Superior temporal gyrus (tissue), 1 donor: ENCODE results near the gene NBEA.
A peak's percentile ranks its signal among the peaks of the same experiment; 100 is the strongest.

Source experiments
- DNase-seq: peaks from one replicate; pipeline ENCODE4 v3.0.0-alpha.2; 2016; ENCODE audit errors: extremely low spot score

The NBEA gene

DNA sequence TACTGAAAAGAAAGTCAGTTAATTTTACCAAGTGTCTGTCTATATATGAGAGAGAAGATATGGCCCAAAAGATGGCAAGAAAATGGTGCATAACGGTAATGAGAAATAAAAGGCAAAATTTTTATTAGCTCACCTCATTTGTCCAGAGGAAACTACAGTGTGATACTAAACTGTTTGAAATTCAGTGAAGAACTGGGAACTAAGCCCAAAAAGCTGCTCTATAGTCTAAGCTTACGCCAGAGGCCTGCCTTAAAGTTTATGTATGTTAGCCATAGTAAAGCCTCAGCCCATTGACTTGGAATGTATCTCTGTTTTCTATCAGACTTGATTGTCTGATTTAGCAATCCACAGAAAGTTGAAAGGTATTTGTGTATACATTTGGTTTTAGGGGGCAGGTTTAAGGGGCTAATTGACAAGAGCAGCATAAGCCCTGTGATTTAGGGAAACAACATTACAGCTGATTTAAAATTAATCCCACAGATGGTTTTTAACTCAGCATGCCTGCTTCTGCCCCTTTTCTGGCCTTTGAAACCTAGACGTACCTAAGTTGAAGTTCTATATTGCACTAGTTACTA lies 625.4 kb downstream of the NBEA start:
- no peak for DNase-seq

DNA sequence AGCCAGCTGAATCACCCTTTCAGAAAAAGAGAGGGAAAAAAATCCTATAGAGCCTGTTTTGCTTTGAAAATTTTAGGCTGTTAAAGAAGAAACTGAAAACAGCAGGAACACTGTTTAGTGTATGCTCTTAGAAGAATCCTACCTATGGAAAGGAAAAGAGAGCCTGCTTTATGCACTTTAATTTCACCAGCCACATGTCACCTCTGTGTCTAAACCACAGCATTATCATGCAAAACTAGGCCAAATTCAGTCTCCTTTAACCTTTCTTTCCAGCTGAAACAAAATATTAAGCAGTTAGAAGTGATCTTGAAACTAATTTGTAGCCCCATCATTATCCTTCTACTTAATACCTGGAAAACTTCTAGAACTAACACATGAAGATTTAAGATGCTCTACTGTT lies 631.6 kb downstream of the NBEA start:
- no peak for DNase-seq

DNA sequence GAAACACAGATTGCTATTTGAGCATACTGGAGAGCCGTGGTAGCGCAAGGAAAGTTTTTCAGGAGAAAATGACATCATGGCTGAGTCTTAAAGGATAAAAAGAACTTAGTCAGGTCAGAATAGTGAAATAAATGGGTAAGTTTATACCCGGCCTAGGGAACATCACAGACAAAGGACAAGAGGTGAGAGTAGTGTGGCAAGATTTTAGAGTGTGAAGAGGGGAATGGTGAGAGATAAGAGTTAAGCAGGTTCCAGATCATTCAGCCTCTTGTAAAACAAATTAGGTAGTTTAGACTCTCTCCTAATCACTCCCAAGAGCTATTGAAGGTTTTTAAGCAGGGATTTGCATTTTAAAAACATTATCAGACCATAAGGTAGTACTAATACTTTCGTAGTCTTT lies 650.4 kb downstream of the NBEA start:
- DNase-seq = no peak

DNA sequence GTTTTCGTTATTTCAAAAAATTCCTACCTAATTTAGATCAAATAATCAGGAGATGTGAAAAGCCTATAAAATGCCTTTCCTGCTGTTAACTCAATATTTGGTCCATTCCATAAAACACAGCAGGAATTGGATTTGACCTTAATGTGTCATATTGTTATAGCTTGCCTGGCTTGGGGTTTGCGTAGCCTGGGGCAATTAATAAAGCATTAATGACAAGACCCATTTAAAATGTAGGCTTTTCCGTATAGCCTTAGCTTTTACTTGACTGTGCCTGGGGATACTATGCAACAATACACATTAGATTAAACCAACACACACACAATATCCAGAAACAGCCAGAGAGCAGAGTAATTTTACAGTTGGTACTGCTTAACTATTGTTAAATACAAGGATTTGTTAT lies 651.6 kb downstream of the NBEA start:
- DNase-seq = no peak

DNA sequence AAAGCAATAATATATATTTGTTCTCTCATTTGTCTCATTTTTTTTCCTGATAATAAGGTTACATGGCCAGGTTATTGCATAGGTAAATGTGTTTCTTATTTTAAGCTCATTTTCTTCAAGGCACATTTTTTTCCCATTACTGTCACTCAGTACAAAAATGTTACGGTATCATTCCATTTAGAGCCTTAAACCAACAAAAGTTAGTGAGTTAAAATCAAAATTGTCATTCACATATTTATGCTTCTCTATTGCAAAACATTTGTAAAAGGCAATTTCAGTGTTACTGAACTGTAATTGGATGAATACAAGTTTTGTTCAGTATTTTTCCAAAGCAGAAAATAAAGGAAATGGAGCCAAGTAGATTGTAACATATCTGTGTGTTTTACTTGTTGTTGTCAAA lies 652.0 kb downstream of the NBEA start:
- DNase-seq = no peak

DNA sequence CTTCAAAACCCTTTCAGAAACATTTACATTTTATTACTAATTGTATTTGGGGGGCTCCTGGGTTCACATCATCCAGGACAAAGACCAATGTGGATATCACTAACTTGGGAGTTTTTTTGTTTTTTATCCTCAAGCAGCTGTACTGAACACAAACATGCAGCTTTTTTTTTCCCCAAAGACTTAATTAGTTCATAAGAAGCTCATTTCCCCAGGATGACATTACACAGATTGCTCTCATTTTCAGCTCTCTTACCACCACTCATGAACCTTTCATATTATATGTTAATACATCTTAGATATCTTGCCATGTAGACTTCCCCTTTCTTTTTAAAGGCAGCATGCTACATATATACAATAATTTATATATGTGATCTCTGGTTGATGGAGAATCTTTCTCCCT lies 653.1 kb downstream of the NBEA start:
- no peak for DNase-seq

DNA sequence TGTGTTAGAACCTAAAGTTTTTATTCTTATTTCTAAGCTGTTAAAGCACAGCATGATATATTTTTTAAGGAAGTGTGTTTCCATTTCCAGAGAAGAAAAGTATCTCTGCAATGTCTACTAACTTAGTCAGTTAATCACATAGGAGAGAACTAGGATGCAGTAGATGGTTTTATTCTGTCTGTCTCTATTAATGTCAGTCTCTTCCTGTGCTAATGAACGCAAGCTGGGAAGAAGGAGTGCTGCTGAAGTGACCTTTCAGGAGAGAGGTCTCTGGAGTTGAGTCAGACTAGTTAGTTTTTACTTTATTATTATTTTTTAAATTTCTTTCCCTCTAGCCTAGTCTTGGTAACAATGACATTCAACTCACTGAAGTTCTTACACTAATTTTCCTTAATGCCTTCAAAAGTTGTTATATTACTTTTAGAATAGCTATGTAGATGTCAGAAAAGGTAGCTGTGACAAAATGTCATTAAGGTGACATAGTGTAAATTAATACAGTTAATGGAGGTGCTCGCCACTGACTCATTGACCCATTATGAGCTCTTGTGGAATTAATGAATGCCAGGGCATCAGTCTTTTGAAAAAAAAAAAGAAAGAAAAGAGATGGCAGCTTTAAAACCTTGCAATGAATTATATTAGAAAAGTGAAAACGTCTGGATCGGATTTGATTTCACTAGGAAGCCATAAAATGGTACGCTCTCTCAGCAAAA lies 654.4 kb downstream of the NBEA start:
- DNase-seq = no peak

DNA sequence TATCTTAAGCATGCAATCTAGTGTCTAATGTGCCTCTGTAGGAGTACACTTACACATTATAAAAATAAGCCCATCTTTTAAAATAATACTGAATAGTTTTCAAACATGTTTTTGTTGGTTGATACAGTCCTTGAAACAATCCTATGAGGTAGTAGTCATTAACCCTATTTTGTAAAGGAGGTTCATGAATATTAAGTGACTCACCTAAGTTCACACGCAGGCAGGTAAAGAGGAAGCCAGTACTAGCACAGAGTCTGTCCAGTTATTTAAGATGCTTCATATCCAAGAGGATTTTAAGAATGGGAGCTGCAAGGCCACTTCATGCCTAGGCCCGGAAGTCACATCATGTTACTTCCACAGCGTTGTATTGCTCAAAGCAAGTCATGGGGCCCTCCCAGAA lies 655.4 kb downstream of the NBEA start:
- DNase-seq = no peak

DNA sequence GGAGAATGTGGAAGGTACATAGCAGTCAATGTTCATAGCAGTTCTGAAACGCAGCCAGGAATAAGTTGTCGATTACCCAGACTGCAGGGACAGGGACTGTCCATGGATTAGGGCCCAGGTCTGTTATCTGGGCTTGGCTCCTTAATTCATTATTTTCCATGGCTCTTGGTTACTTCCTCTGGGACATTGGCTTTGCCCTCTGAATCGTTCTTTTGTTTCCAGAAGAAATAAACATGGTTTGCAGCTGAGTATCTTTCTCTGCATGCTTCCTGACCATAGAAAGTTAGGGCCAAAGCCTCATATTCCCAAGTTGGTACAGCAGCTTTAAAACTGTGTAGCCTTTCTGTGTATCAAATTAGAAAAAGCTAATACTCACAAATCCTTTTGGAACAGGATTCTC lies 656.2 kb downstream of the NBEA start:
- no peak for DNase-seq

DNA sequence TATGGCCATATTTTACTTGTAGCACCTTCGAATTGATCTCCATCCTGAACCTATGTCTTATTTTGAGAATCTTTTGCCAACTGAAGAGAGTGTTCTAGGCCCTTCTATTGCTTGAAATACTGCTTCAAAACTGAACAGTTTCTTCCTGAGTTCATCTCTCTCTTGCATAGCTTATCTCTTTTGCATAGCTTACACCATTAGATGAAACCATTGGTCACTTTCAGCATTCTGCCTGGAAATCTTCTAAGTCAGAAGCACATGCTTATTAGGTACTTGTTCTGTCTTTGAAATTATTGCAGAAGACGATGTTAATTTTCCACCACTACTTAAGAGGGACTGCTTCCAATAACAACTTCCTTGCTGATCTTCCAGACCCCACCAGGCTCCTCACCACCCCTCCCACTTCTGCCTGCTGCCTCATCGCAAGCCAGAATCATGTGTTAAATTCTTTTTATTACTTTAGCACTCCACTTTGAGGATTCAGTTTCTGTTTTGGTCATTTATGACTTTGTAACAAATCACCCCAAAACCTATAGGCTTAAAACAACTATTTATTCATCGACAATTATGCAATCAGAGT lies 656.8 kb downstream of the NBEA start:
- no peak for DNase-seq

DNA sequence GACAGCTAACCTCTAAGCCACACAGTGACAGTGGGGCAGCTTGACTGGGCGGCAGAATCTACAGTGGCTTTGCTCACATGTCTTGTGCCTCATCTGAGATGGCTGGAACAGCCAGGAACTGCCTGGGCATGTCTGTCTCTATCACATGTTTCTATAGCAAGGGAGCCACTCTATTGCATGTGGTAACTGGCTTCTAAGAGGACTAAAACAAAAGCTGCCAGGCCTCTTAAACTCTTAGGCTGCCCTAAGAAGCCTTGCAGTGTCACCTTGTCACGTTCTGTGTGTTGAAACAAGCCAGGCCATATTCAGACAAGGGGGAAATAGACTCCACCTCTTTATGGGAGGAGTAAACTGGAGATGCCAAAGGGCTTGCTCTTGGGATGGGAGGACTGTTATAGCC lies 657.3 kb downstream of the NBEA start:
- DNase-seq = no peak

DNA sequence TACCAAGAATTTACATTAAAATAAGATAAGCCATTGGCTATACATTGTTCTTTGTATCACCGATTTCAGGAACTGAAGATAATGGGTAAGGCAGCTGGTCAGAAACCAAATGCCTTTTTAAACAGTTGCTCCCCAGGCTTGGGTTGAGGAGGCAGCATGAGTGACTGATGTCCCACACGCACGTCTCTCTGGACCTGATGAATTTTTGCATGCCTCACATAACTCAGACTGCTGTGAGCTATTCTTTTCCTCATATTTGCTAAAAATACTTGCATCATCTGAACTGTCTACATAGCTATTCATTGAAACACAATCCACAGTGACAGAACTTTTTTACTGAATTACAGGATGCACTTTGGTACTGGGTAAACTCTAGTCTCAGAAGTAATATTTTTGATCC lies 658.1 kb downstream of the NBEA start:
- DNase-seq = no peak

DNA sequence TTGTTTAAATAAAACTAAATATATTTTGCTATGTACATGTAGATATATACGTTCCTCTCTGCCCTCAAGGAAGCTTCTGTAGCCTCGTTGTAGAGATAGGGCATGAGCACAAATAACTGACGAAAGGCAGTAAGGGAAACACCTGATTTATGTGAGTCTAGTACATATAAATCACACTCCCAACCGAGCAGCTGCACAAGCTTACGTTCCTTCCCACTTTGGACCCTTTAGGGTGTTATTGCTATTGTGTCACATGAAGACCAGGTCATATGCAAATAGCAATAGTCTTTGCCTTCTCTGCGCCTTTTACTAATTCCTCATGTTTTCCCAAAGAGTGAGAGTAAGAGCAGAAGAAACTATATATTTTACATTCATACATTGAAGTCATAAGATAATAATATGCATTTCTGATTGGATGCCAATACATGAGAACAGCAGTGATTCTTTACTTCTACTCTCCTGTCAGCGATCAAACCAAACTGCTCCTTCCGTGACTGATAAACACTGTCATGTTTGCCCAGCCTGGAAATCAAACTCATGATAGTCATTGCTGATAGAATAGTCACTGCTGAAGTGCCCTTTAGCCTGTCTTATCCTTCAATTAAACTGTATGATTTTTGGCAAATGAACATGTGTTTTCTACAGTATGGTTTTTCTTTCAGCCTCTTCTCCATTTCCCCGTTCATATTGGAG lies 661.7 kb downstream of the NBEA start:
- DNase-seq = no peak

DNA sequence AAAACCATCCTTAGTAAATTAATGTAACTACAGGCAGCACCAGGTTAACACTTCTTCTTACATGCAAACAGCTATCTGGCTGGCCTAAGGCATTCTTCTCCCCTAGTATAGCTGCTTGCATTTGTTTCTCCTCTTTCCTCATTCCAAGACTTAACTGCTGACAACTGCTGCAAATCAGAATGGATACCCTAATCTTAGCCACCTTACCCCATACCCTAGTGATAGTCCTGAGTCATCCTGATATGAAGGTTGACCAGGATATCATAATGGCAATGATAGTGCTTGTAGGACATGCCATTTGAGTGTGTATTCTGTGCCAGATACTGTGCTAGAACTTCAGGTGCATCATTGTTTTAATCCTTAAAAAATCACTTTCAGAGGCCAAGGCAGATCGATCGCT lies 672.6 kb downstream of the NBEA start:
- no peak for DNase-seq

DNA sequence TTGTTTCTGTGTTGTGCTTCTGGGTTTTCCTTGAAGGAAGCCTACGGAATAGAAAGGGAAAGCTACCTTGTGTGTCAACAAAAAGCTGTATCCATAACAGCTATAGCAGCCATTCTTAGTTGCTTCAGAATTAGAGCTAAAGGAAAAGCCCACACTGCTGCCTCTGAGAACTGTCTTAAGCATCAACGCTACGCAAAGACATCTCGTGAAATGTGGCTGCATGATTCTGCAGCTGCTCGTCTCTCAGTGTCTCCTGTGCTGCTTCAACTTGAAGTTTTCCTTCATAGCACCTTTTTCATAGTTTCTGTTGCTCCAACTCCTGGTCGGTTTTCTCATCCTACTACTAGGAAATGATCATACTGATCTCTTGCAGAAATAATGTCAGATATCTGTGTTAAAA lies 675.4 kb downstream of the NBEA start:
- DNase-seq = no peak

DNA sequence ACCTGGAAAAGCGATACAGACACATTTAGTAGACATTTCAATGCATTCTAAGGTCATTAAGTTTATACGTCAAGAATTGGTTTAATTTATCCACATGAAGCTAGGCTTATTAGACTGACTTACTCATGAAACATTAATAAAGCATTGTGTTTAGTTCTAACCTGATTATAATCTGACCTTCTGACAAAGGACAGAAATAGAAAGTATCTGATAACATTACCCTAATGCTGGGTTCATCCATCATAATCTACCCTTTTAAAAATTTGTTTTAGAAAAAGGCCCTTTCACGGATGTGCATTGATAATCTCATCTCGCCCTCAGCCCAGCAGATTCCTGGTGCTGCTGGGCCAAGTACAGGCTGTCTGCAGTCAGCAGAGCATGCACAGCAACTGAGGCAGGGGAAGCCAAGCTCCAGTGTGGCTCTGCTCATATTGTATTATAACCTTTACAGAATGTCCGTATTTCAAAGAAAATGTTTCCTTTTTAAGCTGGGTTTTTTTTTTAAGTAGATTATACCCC lies 676.6 kb downstream of the NBEA start:
- DNase-seq = no peak

DNA sequence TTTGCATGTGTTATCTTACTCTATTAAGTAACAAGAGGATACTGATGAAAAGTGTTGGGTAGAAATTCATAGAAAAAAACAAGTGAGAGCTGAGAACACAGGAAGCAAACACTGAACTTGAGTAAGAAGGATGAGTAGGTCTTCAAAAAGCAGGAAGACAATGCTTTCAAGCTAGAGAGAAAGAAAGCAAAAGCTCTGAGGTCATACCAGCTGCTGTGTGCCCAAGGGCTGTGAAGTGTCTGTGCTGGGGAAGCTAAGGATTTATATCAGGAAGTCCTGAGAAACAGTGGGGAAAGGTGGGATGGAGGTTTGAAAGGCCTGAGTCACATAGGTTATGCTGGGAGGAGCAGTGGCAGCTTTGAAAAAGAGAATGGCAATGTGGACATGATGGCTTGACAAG lies 679.9 kb downstream of the NBEA start:
- DNase-seq = no peak

DNA sequence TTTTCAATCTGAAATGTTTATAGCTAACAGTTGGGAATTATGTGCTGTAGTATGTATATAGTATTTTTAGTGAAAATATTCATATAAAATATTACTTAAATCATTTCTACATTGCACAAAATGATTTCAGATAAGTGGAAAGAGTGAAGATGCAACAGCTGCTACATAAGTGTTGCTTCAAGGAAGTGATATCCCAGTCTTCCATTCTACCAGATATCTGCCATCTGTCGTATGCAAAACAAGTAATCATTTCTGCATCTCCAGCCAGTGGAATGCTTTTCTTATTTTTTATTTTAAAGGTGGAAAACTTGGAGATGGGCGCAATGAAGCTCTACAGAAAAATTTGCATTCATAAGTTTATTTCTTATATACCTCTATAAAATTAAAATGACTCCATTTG lies 687.0 kb downstream of the NBEA start:
- no peak for DNase-seq

DNA sequence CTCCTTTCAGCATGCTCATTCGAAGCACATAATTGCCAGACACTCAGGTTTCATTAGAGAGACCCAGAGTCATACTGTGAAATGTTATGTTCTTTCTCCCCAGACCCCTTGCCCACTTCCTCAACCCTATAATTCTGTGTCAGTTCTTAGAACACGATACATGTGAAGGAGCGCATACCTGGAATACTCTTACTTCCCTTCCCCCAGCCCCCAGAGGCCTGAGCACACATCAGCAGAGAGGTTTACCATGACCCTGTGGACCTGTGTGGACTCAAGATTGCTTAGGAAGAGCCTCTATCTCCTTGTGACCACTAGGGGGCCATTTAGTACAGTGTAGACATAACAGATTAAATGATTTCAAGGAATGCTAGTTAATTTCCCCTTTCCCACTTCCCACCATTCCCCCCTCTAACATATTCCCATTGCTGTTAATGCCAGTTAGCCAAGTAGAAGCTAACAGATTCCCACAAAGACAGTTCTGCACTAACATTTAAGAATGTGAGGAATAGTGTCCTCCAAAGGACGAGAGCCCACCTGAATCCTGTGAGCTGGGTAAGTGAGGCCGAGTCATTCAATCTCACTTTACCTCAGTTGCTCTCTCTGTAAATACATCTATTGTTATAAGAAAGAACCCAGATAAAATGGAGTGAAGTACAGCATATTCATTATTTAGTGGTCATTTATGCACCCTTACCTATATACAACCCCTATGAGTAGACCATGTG lies 688.6 kb downstream of the NBEA start:
- peak; percentile 64 for DNase-seq

DNA sequence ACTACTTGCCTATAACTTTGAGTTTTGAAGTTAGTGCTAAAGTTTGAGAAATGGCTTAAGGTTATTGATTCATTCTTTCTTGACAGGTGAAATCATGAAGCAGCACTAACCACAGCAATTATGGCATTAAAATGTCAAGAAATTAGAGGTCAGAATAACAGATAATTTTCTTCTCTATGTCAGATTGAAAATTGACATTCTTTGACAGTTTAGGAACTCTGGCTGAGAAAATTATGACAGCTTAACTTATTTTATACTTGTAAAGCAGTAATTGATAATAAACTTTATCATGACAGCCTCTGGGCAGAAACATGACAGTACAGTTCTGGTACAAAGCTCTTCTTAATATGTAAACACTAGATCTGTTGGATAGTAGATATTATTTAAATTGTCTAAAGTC lies 689.6 kb downstream of the NBEA start:
- DNase-seq = no peak

DNA sequence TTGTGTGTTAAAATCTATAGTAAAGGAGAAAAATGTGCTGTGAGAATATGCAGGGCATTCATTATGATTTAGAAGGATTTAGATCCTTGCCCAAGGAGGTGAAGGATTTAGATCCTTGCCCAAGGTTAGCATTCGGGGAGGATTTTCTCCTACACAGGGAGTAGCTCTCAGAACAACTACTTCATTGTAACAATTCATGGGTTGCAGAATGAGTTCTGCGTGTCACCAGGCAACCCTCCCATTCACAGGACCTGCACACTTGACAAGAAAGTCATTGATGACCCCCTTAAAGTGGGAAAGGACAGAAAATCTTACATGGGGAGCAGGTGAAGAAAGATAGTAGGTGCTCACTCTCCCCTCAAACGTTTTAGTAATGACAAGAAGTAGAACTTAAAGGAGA lies 701.6 kb downstream of the NBEA start:
- DNase-seq = no peak
